GM18951 (cell line): ENCODE results near the gene PYGO2.
"Not testable (repeated sequence)": the region's sequence is repeated elsewhere in the genome, so short reads cannot be mapped to it uniquely, and the experiment has no call there.

ENCODE experiments used
- POLR2A ChIP-seq: IDR thresholded peaks from 4 replicates; pipeline ENCODE4 v1.6.1; 2011; ENCODE audit warnings: mild to moderate bottlenecking; ENCODE audit not compliant: insufficient read length, insufficient read depth; ENCODE audit errors: extremely low read depth
- in situ Hi-C: fragments of 300-500 bp; cut with MboI; formaldehyde crosslinking; loops from one replicate; pipeline ENCODE4 v1.12.0; 2022; ENCODE audit warnings: low sequenced_read_pairs, mixed read lengths, inconsistent platforms; ENCODE audit not compliant: unreplicated experiment

Gene PYGO2

DNA sequence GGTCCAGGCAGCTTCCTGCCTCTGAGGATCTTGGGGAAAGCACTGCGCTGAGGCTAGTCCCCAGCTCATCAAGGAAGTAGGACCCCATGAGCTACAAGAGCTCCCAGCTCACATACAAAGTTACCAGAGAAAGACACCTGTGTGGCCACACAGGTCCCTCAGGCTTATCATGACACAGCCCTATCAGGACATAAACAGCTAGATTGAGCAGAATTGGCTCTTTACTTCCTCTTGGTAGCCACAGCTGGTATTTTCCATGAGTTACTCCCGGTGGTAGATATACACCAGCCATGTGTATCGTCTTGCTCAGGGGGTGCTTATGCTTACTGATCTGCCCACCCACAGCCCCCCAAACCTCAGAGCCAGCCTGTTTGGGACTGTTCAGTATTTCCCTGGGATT lies 33.0 kb upstream of the PYGO2 start:
- no peak for TF ChIP-seq POLR2A
- in situ Hi-C loops, result no loop called here

GRCh38 chr1:154994269-154994587 lies 32.6 kb upstream of the PYGO2 start:
- TF ChIP-seq POLR2A, result no peak
- in situ Hi-C loops, result no loop called here

- TF ChIP-seq POLR2A, result no peak
- in situ Hi-C loops, result no loop called here
Measured at GRCh38 chr1:154993572-154994268, 32.1 kb upstream of the PYGO2 start, which contains the start of gene LENEP. LENEP (plus strand) TSS chr1:154993586; CDS start chr1:154993608, 22 bp downstream.

- in situ Hi-C loops, result no loop called here
- TF ChIP-seq POLR2A, result no peak
Measured at GRCh38 chr1:154992721-154993571, 31.4 kb upstream of the PYGO2 start.

GRCh38 chr1:154990276-154990675 lies 28.7 kb upstream of the PYGO2 start:
- TF ChIP-seq POLR2A, result no peak
- in situ Hi-C loops, result no loop called here

GRCh38 chr1:154989195-154989860 lies 27.7 kb upstream of the PYGO2 start:
- no peak for TF ChIP-seq POLR2A
- in situ Hi-C loops, result no loop called here

DNA sequence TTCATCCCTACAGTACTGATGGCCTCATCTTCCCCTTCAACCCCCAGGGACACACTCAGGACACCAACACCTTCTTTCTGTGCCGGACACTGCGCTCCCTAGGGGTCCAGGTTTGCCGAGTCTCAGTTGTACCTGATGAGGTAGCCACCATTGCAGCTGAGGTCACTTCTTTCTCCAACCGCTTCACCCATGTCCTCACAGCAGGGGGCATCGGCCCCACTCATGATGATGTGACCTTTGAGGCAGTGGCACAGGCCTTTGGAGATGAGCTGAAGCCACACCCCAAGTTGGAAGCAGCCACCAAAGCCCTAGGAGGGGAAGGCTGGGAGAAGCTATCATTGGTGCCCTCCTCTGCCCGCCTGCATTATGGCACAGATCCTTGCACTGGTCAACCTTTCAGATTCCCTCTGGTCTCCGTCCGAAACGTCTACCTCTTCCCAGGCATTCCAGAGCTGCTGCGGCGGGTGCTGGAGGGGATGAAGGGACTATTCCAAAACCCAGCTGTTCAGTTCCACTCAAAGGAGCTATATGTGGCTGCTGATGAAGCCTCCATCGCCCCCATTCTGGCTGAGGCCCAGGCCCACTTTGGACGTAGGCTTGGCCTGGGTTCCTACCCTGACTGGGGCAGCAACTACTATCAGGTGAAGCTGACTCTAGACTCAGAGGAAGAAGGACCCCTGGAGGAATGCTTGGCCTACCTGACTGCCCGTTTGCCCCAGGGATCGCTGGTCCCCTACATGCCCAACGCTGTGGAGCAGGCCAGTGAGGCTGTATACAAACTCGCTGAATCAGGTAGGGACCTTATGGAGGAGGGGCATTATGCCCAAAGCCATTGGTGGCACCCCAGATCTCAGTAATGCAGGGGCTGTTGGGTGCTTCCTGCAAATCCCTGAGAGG lies 26.7 kb upstream of the PYGO2 start:
- no peak for TF ChIP-seq POLR2A
- in situ Hi-C loops, result no loop called here

DNA sequence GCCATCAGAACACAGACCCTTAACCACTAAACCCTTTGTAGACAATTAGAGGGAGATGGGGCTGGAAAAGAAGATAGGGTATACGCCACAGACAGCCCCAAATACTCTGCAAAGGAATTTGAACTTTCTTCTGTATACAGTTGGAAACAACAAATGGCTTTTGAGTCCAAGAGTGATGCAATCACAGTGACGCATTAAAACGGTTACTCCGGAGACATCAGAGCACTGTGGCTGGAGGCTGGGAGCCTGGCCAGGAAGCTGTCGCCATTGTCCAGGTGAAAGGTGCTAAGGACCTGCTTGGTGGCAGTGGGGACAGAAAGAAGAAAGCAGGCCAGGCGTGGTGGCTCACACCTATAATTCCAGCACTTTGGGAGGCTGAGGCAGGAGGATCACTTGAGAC lies 25.7 kb upstream of the PYGO2 start:
- no peak for TF ChIP-seq POLR2A
- in situ Hi-C loops, result no loop called here

GRCh38 chr1:154986736-154987135 lies 25.2 kb upstream of the PYGO2 start:
- in situ Hi-C loops, result not testable (repeated sequence)

- in situ Hi-C loops, result no loop called here
- no peak for TF ChIP-seq POLR2A
Measured at GRCh38 chr1:154983776-154984466, 22.3 kb upstream of the PYGO2 start.

DNA sequence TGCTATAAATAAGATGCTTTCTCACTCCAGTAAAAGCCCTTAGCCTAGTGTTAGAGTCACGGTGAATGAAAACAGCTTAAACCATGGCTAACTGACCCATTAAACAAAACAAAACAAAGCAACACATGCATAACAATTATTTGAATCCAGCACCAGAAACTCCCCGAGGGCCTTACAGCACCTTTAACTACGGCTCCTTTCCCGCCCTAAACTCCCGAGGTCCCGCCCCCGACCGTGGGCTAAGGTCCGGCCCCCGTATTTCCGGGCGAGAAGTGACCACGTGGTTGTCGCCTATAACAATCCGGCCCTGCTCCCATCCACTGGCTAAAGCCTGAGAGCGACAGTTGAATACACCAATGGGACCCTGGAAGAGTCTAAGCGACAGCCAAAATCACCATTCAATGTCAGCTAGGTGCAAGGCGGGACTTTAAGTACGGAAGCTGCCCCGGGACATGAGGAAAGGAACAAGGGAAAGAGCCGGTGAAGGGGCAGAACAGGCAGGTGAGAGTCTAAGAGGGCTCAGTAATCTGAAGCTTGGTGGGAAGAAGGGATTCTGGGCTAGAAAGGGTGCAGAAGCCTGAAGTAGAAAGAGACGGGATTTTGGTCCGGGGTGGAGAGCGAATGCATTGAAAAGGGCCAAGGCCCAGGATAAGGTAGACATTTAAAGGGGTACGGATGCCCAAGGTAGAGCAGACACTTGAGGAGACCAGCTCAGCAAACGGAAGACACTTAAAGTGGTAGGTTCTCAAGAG lies 21.5 kb upstream of the PYGO2 start, which contains the start of gene FLAD1:
Gene FLAD1, plus strand, starts transcription at position 448 of the 752 bp plus-strand sequence. CDS start 351 bp downstream, outside the sequence.
- TF ChIP-seq POLR2A, result peak; percentile 75
- in situ Hi-C loops, result no loop called here

DNA sequence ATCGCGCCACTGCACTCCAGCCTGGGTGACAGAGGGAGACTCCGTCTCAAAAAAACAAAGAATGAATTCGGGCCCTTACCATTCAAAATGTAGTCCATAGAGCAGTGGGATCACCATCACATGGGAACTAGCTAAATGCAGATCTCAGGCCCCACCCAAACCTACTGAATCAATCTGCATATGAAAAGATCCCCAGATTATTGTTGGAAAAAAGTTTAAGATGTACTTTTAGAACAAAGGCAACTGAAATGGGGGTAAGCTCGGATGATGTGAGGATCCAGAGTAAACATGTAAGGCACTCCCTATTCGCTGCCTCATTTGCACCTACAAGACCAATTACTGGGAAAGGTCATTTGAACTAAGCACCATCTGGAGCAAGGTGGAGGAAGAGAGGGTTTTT lies 20.8 kb upstream of the PYGO2 start:
- TF ChIP-seq POLR2A, result no peak
- in situ Hi-C loops, result no loop called here

DNA sequence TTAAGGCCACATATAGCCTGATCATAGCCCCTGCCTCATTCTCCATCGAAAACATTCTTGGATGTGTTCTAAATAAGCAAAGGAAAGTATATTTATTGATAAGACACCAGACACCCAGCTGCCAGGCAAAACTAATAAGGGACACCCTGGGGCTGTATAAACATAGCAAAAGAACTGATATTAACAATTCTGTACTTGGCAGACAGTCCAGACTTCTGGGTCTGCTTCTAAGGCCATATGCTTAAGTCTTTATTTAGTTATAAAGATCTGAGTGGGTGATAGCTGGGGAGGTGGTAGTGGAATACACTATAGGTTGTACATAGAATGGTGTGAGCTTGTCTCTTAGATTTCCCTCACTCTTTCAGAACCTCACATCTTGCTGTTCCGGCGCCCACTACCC lies 16.8 kb upstream of the PYGO2 start:
- TF ChIP-seq POLR2A, result no peak
- in situ Hi-C loops, result no loop called here

DNA sequence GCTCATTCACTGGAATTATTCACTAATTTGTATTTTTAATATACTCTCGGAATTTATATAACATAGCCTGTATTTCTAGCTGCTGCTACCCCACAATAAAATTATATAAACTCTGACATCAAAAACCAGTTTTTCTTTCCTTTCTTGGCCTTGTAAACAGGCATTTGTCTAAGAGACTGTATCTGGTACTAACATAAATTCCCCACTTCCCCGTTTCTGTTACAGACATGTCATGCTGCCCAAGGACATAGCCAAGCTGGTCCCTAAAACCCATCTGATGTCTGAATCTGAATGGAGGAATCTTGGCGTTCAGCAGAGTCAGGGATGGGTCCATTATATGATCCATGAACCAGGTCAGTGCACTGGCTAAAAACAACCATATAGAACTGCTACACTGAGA lies 16.2 kb upstream of the PYGO2 start:
- in situ Hi-C loops, result not testable (repeated sequence)
